CD14-positive monocyte (primary cell): Measurements from ENCODE around the gene CASK. TPM values are rescaled to one million over a fixed set of nuclear protein-coding genes. Genes with fewer than 3 reads are reported as not detected.

ENCODE experiments used
- DNase-seq, 3 donors: peaks; one replicate each; pipeline ENCODE4 v3.0.0-alpha.2; 2011 to 2022
- H2AFZ ChIP-seq: 2 replicates; pipeline ENCODE4 v1.6.0; 2012; ENCODE audit warnings: mild to moderate bottlenecking, low read depth, low read length, inconsistent platforms; ENCODE audit not compliant: insufficient read depth, poor library complexity, severe bottlenecking
- H3K27ac ChIP-seq, 2 donors: 1 replicate in 1 of 2; 2 replicates in 1 of 2; pipeline ENCODE4 v1.5.1; 2012 to 2013; ENCODE audit warnings: low read length in 2 of 2, control low read depth in 1 of 2, inconsistent platforms in 1 of 2, low read depth in 1 of 2, mild to moderate bottlenecking in 1 of 2
- H3K27me3 ChIP-seq, 2 donors: one replicate each; pipeline versions ENCODE4 v1.6.0 to v1.6.1; 2011 to 2013; ENCODE audit warnings: low read length in 2 of 2; ENCODE audit not compliant: control insufficient read depth in 2 of 2, insufficient read depth in 2 of 2
- H3K36me3 ChIP-seq, 2 donors: replicated peaks in 1 of 2; 1 replicate in 1 of 2; 2 replicates in 1 of 2; pipeline versions ENCODE4 v1.5.1 to v1.6.1; 2012 to 2013; ENCODE audit warnings: low read length in 2 of 2, control low read depth in 1 of 2, inconsistent platforms in 1 of 2, mild to moderate bottlenecking in 1 of 2; ENCODE audit not compliant: insufficient read depth in 2 of 2, control insufficient read depth in 1 of 2
- H3K4me1 ChIP-seq, 2 donors: 1 replicate in 1 of 2; 2 replicates in 1 of 2; pipeline versions ENCODE4 v1.5.1 to v1.6.1; 2012 to 2013; ENCODE audit warnings: low read length in 2 of 2, control low read depth in 1 of 2, inconsistent platforms in 1 of 2, mild to moderate bottlenecking in 1 of 2, moderate library complexity in 1 of 2; ENCODE audit not compliant: insufficient read depth in 2 of 2, control insufficient read depth in 1 of 2
- H3K4me2 ChIP-seq: replicated peaks from 2 replicates; pipeline ENCODE3; 2012; ENCODE audit warnings: low read length, moderate library complexity, mild to moderate bottlenecking; ENCODE audit not compliant: poor library complexity, severe bottlenecking; ENCODE audit errors: extremely low read depth
- H3K4me3 ChIP-seq, 3 experiments: fragments of 200-600 bp in 1 of 3; sonication (generic) in 1 of 3; replicated peaks in 1 of 3; 1 replicate in 2 of 3; 2 replicates in 1 of 3; pipeline ENCODE4 v1.5.1; 2011 to 2013; ENCODE audit warnings: low read length in 3 of 3, mild to moderate bottlenecking in 3 of 3, control low read depth in 2 of 3, low read depth in 2 of 3, inconsistent platforms in 1 of 3, moderate library complexity in 1 of 3
- H3K79me2 ChIP-seq: 2 replicates; pipeline ENCODE4 v1.6.0; 2012; ENCODE audit warnings: mild to moderate bottlenecking, control low read depth, inconsistent platforms, low read length, moderate library complexity; ENCODE audit not compliant: insufficient read depth
- H3K9ac ChIP-seq: 2 replicates; pipeline ENCODE4 v1.6.0; 2017; ENCODE audit warnings: low read length, mild to moderate bottlenecking; ENCODE audit not compliant: insufficient read depth, poor library complexity, severe bottlenecking
- H3K9me3 ChIP-seq, 2 donors: replicated peaks in 1 of 2; 1 replicate in 1 of 2; 2 replicates in 1 of 2; pipeline versions ENCODE4 v1.5.1 to v1.6.1; 2012 to 2013; ENCODE audit warnings: low read length in 2 of 2, control low read depth in 1 of 2; ENCODE audit not compliant: control insufficient read depth in 1 of 2, insufficient read depth in 1 of 2
- H4K20me1 ChIP-seq: 2 replicates; pipeline ENCODE4 v1.6.0; 2012; ENCODE audit warnings: mild to moderate bottlenecking, low read length, control low read depth, moderate library complexity; ENCODE audit not compliant: insufficient read depth
- H3K27ac Mint-ChIP-seq, 7 donors: one replicate each; pipeline ENCODE4 v1.8.0; 2020; ENCODE audit warnings: mild to moderate bottlenecking in 7 of 7, mixed read lengths in 7 of 7, moderate library complexity in 6 of 7, inconsistent platforms in 2 of 7
- H3K27me3 Mint-ChIP-seq, 3 donors: one replicate each; pipeline ENCODE4 v1.8.0; 2021 to 2022; ENCODE audit warnings: low read depth in 3 of 3, mild to moderate bottlenecking in 3 of 3, mixed read lengths in 3 of 3, moderate library complexity in 3 of 3, inconsistent platforms in 1 of 3
- H3K36me3 Mint-ChIP-seq, 2 donors: one replicate each; pipeline ENCODE4 v1.8.0; 2020; ENCODE audit warnings: mixed read lengths in 2 of 2, inconsistent platforms in 1 of 2, mild to moderate bottlenecking in 1 of 2
- H3K4me1 Mint-ChIP-seq: one replicate; pipeline ENCODE4 v1.8.0; 2020; ENCODE audit warnings: mild to moderate bottlenecking, mixed read lengths
- H3K4me3 Mint-ChIP-seq, 2 donors: one replicate each; pipeline ENCODE4 v1.8.0; 2020; ENCODE audit warnings: mild to moderate bottlenecking in 2 of 2, mixed read lengths in 2 of 2, moderate library complexity in 1 of 2
- H3K9me3 Mint-ChIP-seq, 7 donors: one replicate each; pipeline ENCODE4 v1.8.0; 2020 to 2022; ENCODE audit warnings: mixed read lengths in 7 of 7, mild to moderate bottlenecking in 6 of 7, moderate library complexity in 6 of 7, inconsistent platforms in 2 of 7
- WGBS: methylation state at CpG from one replicate; pipeline ENCODE4 v1.1.5; 2013; ENCODE audit warnings: missing lambda C conversion rate; ENCODE audit not compliant: insufficient coverage; 5-methylcytosine and 5-hydroxymethylcytosine counted together
- intact Hi-C, 2 donors: fragments of 100-400 bp; cut with micrococcal nuclease; formaldehyde crosslinking; loops; one replicate each; pipeline versions ENCODE4 v1.15.0 to v1.15.1; 2023
- polyA plus RNA-seq, 3 donors: library from polyadenylated mRNA; depleted of rRNA in 1 of 3; unstranded in 2 of 3; stranded (reverse) in 1 of 3; fragments of 300-500 nt in 2 of 3; fragments of >200 nt in 1 of 3; fragmentation: Illumina TruSeq in 2 of 3; gene quantifications; 1 replicate in 2 of 3; 2 replicates in 1 of 3; pipeline ENCODE4 v1.2.3, GENCODE V29; 2012 to 2021
- TF ChIP-seq, protein P1 (sequence below): fragments of 200-600 bp; IDR thresholded peaks from one replicate; pipeline ENCODE4 v1.8.0; 2022; ENCODE audit warnings: antibody characterized with exemption, mild to moderate bottlenecking

Gene CASK
- polyA plus RNA-seq, 3 donors, result 0.48 to 7.4 (median 2.5) TPM

DNA sequence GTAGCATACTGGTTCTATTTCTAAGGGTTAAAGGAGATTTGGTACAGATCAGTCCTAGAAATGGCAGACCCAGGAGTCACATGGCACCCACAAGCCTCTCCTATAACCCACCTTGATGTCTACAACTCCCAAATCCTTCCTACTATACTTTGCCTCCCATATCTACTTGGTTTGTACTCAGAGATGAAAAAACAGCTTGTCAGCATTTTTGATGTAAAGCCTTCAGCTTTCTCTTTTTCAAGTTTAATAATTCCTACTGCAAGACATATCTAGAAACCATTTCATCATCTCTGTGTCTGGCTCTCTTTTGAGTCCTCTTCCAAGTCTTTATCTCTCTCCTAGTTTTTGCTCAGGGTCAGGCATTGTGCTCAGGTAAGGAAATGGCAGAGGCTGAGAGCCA, 393.3 kb downstream of the CASK start:
- H3K4me2 ChIP-seq, result no peak overlapping the region
- no peaks in the 10 kb centered on the region for H3K9me3 ChIP-seq
- no peak for DNase-seq
- Mint-ChIP-seq H3K27me3 (peaks cover 0 to 7% (median 0%) of the 10 kb centered on the region in 3 donors), H3K9me3 (no peaks in the 10 kb centered on the region), H3K4me3 (no peak overlapping the region), H3K4me1 (peaks cover 2% of the 10 kb centered on the region), H3K27ac (no peak overlapping the region), H3K36me3 (peaks cover 29 to 41% of the 10 kb centered on the region in 2 donors)
- H3K27ac ChIP-seq, result no peak overlapping the region
- H3K4me3 ChIP-seq, result no peak overlapping the region
- H2AFZ ChIP-seq, result no peak overlapping the region
- TF ChIP-seq, protein P1, sequence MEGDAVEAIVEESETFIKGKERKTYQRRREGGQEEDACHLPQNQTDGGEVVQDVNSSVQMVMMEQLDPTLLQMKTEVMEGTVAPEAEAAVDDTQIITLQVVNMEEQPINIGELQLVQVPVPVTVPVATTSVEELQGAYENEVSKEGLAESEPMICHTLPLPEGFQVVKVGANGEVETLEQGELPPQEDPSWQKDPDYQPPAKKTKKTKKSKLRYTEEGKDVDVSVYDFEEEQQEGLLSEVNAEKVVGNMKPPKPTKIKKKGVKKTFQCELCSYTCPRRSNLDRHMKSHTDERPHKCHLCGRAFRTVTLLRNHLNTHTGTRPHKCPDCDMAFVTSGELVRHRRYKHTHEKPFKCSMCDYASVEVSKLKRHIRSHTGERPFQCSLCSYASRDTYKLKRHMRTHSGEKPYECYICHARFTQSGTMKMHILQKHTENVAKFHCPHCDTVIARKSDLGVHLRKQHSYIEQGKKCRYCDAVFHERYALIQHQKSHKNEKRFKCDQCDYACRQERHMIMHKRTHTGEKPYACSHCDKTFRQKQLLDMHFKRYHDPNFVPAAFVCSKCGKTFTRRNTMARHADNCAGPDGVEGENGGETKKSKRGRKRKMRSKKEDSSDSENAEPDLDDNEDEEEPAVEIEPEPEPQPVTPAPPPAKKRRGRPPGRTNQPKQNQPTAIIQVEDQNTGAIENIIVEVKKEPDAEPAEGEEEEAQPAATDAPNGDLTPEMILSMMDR, result no peak
- no peak overlapping the region for H3K9ac ChIP-seq
- no peaks in the 10 kb centered on the region for H3K79me2 ChIP-seq
- peaks cover 14 to 34% of the 10 kb centered on the region in 2 donors for H3K36me3 ChIP-seq
- H4K20me1 ChIP-seq, result no peaks in the 10 kb centered on the region
- intact Hi-C loops, result no loop called here
- no peaks in the 10 kb centered on the region for H3K4me1 ChIP-seq
- peaks cover 0 to 8% of the 10 kb centered on the region in 2 donors for H3K27me3 ChIP-seq

DNA sequence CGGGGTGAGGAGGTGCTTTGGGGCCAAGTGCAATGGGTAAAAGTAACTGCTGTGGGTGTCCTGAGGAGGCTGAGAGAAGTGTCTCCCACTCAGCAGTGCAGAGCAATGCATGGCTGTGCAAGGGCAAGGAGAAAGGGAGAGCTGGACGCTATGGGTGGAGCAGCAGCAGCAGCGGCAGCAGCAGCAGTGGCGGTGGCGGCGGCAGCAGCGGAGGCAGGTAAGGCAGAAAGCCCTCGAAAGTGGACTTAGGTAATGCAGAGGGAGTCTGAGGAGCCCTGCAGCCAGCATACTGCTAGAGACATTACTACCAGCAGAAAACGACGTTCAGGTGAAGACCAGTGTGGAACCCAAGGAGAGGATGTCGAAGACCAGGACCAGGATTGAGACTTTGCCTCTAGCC, 394.1 kb downstream of the CASK start:
- Histone ChIP-seq H3K27ac (no peak overlapping the region), H3K4me2 (no peak overlapping the region), H3K9ac (no peak overlapping the region), H3K36me3 (peaks cover 14 to 36% of the 10 kb centered on the region in 2 donors), H3K9me3 (no peaks in the 10 kb centered on the region), H2AFZ (no peak overlapping the region), H3K27me3 (peaks cover 0 to 11% of the 10 kb centered on the region in 2 donors), H4K20me1 (no peaks in the 10 kb centered on the region), H3K4me3 (no peak overlapping the region), H3K4me1 (no peaks in the 10 kb centered on the region), H3K79me2 (no peaks in the 10 kb centered on the region)
- intact Hi-C loops, result no loop called here
- peaks cover 29 to 44% of the 10 kb centered on the region in 2 donors for H3K36me3 Mint-ChIP-seq
- H3K4me1 Mint-ChIP-seq, result peaks cover 2% of the 10 kb centered on the region
- no peak for DNase-seq
- 100% methylated on average over 2 of the region's 11 CpGs for WGBS
- H3K27me3 Mint-ChIP-seq, result peaks cover 0 to 11% (median 0%) of the 10 kb centered on the region in 3 donors
- no peak overlapping the region for H3K4me3 Mint-ChIP-seq
- H3K9me3 Mint-ChIP-seq, result no peaks in the 10 kb centered on the region
- H3K27ac Mint-ChIP-seq, result peak overlapping the region in 1 of 7 donors; percentile 51
- TF ChIP-seq, protein P1, result no peak
